PC-9 (cell line): Measurements from ENCODE around the gene PIK3R6. TPM values are rescaled to one million over a fixed set of nuclear protein-coding genes. Genes with fewer than 3 reads are reported as not detected.

Source experiments
- BruUV-seq: library from RNA; stranded (reverse); fragments of 400-500 nt; replicated peaks from 2 replicates; lab custom pipeline; 2021; lab: Mats Ljungman, UMichigan
- CTCF ChIA-PET: fragments of 300-600 bp; sonication (Branson Sonifier 250); formaldehyde crosslinking; loops from one replicate; lab custom pipeline; 2022; ENCODE audit warnings: antibody characterized with exemption; lab: Charles Lee
- POLR2A ChIA-PET: fragments of 300-600 bp; sonication (Branson Sonifier 250); formaldehyde crosslinking; loops from one replicate; lab custom pipeline; 2022; ENCODE audit warnings: antibody characterized with exemption; ENCODE audit not compliant: unreplicated experiment; lab: Charles Lee
- DNase-seq, 2 experiments: peaks; one replicate each; pipeline versions ENCODE4 v3.0.0 to v3.0.0-alpha.2; 2015 to 2022; ENCODE audit warnings: mixed read lengths in 1 of 2
- H2AFZ ChIP-seq: fragments of 200-600 bp; sonication (generic); 2 replicates; pipeline ENCODE4 v1.8.1; 2017; ENCODE audit warnings: antibody characterized with exemption
- H3F3A ChIP-seq: fragments of 200-600 bp; sonication (generic); 2 replicates; pipeline ENCODE4 v1.8.1; 2017; ENCODE audit warnings: antibody characterized with exemption, mild to moderate bottlenecking, low read depth; ENCODE audit not compliant: insufficient read depth
- H3K27ac ChIP-seq: fragments of 200-600 bp; sonication (generic); 2 replicates; pipeline ENCODE4 v1.6.1; 2016; ENCODE audit warnings: mixed run types
- H3K27me3 ChIP-seq: fragments of 200-600 bp; sonication (generic); 2 replicates; pipeline ENCODE4 v1.6.1; 2016; ENCODE audit warnings: low read depth, mixed run types; ENCODE audit not compliant: insufficient read depth
- H3K36me3 ChIP-seq: fragments of 200-600 bp; sonication (generic); 2 replicates; pipeline ENCODE4 v1.6.1; 2016; ENCODE audit warnings: low read depth, mixed run types
- H3K4me1 ChIP-seq: fragments of 200-600 bp; sonication (generic); replicated peaks from 2 replicates; pipeline ENCODE4 v1.6.1; 2016; ENCODE audit warnings: mixed run types; ENCODE audit not compliant: insufficient read depth
- H3K4me2 ChIP-seq: fragments of 200-600 bp; sonication (generic); 2 replicates; pipeline ENCODE4 v1.6.1; 2017; ENCODE audit warnings: mixed run types
- H3K4me3 ChIP-seq: fragments of 200-600 bp; sonication (generic); 2 replicates; pipeline ENCODE4 v1.6.1; 2016; ENCODE audit warnings: mixed run types
- H3K79me2 ChIP-seq: fragments of 200-600 bp; sonication (generic); 2 replicates; pipeline ENCODE4 v1.6.1; 2017; ENCODE audit warnings: low read depth, mixed run types
- H3K9me2 ChIP-seq: fragments of 200-600 bp; sonication (generic); 2 replicates; pipeline ENCODE4 v1.8.1; 2017; ENCODE audit warnings: mild to moderate bottlenecking; ENCODE audit not compliant: insufficient read depth
- H3K9me3 ChIP-seq: fragments of 200-600 bp; sonication (generic); 2 replicates; pipeline ENCODE4 v1.8.1; 2016; ENCODE audit warnings: low read depth; ENCODE audit not compliant: insufficient read depth
- H4K20me1 ChIP-seq: fragments of 200-600 bp; sonication (generic); 2 replicates; pipeline ENCODE4 v1.8.1; 2017; ENCODE audit not compliant: insufficient read depth
- CTCF ChIP-seq: fragments of 200-600 bp; sonication (generic); conservative IDR thresholded peaks from 2 replicates; pipeline ENCODE4 v1.6.1; 2017; ENCODE audit warnings: mixed run types, antibody characterized with exemption, mild to moderate bottlenecking, moderate library complexity
- EZH2 ChIP-seq: fragments of 200-600 bp; sonication (generic); IDR thresholded peaks from 2 replicates; pipeline ENCODE4 v1.8.0; 2017; ENCODE audit warnings: antibody characterized with exemption, low read depth
- intact Hi-C: fragments of 100-400 bp; cut with micrococcal nuclease; formaldehyde crosslinking; loops from one replicate; pipeline ENCODE4 v1.10.0; 2022; ENCODE audit not compliant: unreplicated experiment
- total RNA-seq: library from RNA; stranded (reverse); gene quantifications from 2 replicates; pipeline ENCODE4 v1.2.3, GENCODE V29; 2021

Gene PIK3R6
- total RNA-seq, 1 experiment from 2014 or later = not detected

- CTCF ChIA-PET = no interaction called here
These were observed 11.9 kb upstream of the PIK3R6 start for GRCh38 chr17:8879410-8879809.

GRCh38 chr17:8877984-8878383, 10.5 kb upstream of the PIK3R6 start:
- no peaks in the 10 kb centered on the region for H3K36me3 ChIP-seq
- no peak overlapping the region for H3K4me2 ChIP-seq
- no peaks in the 10 kb centered on the region for H3K79me2 ChIP-seq
- TF ChIP-seq CTCF (no peak), EZH2 (no peak)
- no peaks in the 10 kb centered on the region for H3F3A ChIP-seq
- peaks cover 59% of the 10 kb centered on the region; the same call in 1 of the 2 replicates for H3K27me3 ChIP-seq
- H3K4me1 ChIP-seq = no peaks in the 10 kb centered on the region
- ChIA-PET POLR2A (no interaction called here), CTCF (no interaction called here)
- no peak overlapping the region for H3K27ac ChIP-seq
- H3K4me3 ChIP-seq = no peak overlapping the region
- no TSS peak for BruUV-seq
- H4K20me1 ChIP-seq = no peaks in the 10 kb centered on the region
- intact Hi-C loops = no loop called here
- H3K9me2 ChIP-seq = no peaks in the 10 kb centered on the region
- no peak for DNase-seq
- H3K9me3 ChIP-seq = no peaks in the 10 kb centered on the region
- no peak overlapping the region for H2AFZ ChIP-seq

More at GRCh38 chr17:8879410-8879809, 11.9 kb upstream of the PIK3R6 start:
- POLR2A ChIA-PET = no interaction called here
- no TSS peak for BruUV-seq
- H3K79me2 ChIP-seq = no peaks in the 10 kb centered on the region
- H3K4me3 ChIP-seq = no peak overlapping the region
- intact Hi-C loops = no loop called here
- H3K4me2 ChIP-seq = no peak overlapping the region
- no peak overlapping the region for H2AFZ ChIP-seq
- H3K9me2 ChIP-seq = no peaks in the 10 kb centered on the region
- TF ChIP-seq EZH2 (no peak), CTCF (no peak)
- H3K27me3 ChIP-seq = peaks cover 54% of the 10 kb centered on the region; the same call in 1 of the 2 replicates
- H3K9me3 ChIP-seq = no peaks in the 10 kb centered on the region
- H4K20me1 ChIP-seq = no peaks in the 10 kb centered on the region
- no peak for DNase-seq
- no peak overlapping the region for H3K27ac ChIP-seq
- H3F3A ChIP-seq = no peaks in the 10 kb centered on the region
- no peaks in the 10 kb centered on the region for H3K4me1 ChIP-seq
- H3K36me3 ChIP-seq = no peaks in the 10 kb centered on the region

- DNase-seq = no peak
- intact Hi-C loops = no loop called here
- BruUV-seq = no TSS peak
- H4K20me1 ChIP-seq = no peaks in the 10 kb centered on the region
- POLR2A ChIA-PET = no interaction called here
- no peaks in the 10 kb centered on the region for H3K79me2 ChIP-seq
- no peaks in the 10 kb centered on the region for H3K36me3 ChIP-seq
- no peak overlapping the region for H3K27ac ChIP-seq
- TF ChIP-seq CTCF (no peak), EZH2 (no peak)
- no peaks in the 10 kb centered on the region for H3K9me3 ChIP-seq
- H3K4me3 ChIP-seq = no peak overlapping the region
- no peaks in the 10 kb centered on the region for H3K9me2 ChIP-seq
- H3K27me3 ChIP-seq = peaks cover 70% of the 10 kb centered on the region; the same call in 1 of the 2 replicates
- H3K4me2 ChIP-seq = no peak overlapping the region
- CTCF ChIA-PET = no interaction called here
- H3K4me1 ChIP-seq = no peaks in the 10 kb centered on the region
- no peak overlapping the region for H2AFZ ChIP-seq
- no peaks in the 10 kb centered on the region for H3F3A ChIP-seq
These were observed 8.5 kb upstream of the PIK3R6 start for GRCh38 chr17:8875957-8876356.
